ENCODE data around the gene FYN. TPM values are rescaled to one million over a fixed set of nuclear protein-coding genes. Genes with fewer than 3 reads are reported as not detected.

Gene FYN
- polyA plus RNA-seq, 2 of the 4 experiments (the other 2 are of a cell fraction), result 3.5 to 3.7 TPM

GRCh38 chr6:111660531-111660930 lies 212.7 kb downstream of the FYN start:
- H3K9me3 ChIP-seq, result no peaks in the 10 kb centered on the region
- H3K4me1 ChIP-seq, result peaks cover 20% of the 10 kb centered on the region
- CTCF ChIA-PET, result interaction anchor here (1.6 kb wide), 1 partner anchor 9 kb away, joined by 4 read pairs; no protein-coding TSS in a partner anchor
- DNase-seq (ENCODE audit: low read depth in 1 of 2, low spot score in 1 of 2) (no peak), ATAC-seq (no peak), FAIRE-seq (no peak)
- H3K4me2 ChIP-seq, result no peak overlapping the region
- H3K4me3 ChIP-seq, result no peak overlapping the region
- no peak overlapping the region for H3K27ac ChIP-seq
- POLR2A ChIA-PET, result no interaction called here
- TF ChIP-seq EP300 (IDR thresholded peaks at IDR 0.05) (no peak), MAFK (IDR thresholded peaks at IDR 0.05; ENCODE audit: partially characterized antibody) (no peak), CBX2 (IDR thresholded peaks at IDR 0.05; ENCODE audit: borderline replicate concordance, low read depth) (no peak), HOXB13 (CRISPR knock-in tag; IDR thresholded peaks at IDR 0.05; ENCODE audit: low read depth) (no peak), FOXS1 (CRISPR knock-in tag; IDR thresholded peaks at IDR 0.05) (no peak), SREBF2 (IDR thresholded peaks at IDR 0.05) (no peak), ESRRA (IDR thresholded peaks at IDR 0.05; ENCODE audit: borderline replicate concordance, low read length) (no peak)
- TF ChIP-seq, protein P1, sequence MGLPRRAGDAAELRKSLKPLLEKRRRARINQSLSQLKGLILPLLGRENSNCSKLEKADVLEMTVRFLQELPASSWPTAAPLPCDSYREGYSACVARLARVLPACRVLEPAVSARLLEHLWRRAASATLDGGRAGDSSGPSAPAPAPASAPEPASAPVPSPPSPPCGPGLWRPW (IDR thresholded peaks at IDR 0.05), result no peak
- WGBS (ENCODE audit: missing lambda C conversion rate), result 92% methylated on average over 3 of the region's 3 CpGs

DNA sequence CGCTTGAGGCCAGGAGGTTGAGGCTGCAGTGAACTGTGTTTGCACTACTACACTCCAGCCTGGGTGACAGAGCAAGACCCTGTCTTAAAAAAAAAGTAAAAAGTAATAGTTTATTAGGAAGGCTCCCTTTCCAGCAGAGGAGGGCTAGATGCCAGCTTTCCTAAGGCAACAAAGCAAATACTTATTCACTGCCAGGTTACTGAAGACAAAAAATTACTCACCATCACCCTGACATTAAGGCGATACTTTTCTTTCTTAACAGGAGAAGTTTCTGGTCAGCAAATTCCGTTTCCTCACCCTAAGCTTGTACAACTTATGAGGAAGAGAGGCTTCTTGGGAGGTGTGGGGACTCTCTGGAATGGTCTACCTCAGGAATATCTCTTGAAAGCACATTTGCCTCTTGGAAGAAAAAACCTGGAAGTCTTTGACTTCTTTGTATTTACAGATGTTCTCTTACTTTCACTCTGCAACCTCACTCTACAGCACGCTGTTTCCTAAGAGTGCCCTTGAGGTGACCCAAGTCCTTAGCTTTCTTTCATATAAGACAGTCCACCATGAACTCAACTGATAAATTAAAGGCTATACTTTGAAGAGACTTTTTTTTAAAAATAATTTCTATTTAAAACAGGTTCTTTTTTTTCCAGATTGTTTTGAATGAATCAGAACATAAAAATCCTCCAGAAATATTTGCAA lies 214.6 kb downstream of the FYN start:
- H3K4me2 ChIP-seq, result peak overlapping the region; percentile 34; the same call in 2 of the 3 replicates
- ChIA-PET POLR2A (no interaction called here), CTCF (no interaction called here)
- ATAC-seq (no peak), FAIRE-seq (no peak), DNase-seq (ENCODE audit: low read depth in 1 of 2, low spot score in 1 of 2) (no peak)
- WGBS (ENCODE audit: missing lambda C conversion rate), result 73% methylated on average over 4 of the region's 4 CpGs
- no peak for TF ChIP-seq CHD2 (IDR thresholded peaks at IDR 0.05; ENCODE audit: low read length, partially characterized antibody)
- TF ChIP-seq, protein P2, sequence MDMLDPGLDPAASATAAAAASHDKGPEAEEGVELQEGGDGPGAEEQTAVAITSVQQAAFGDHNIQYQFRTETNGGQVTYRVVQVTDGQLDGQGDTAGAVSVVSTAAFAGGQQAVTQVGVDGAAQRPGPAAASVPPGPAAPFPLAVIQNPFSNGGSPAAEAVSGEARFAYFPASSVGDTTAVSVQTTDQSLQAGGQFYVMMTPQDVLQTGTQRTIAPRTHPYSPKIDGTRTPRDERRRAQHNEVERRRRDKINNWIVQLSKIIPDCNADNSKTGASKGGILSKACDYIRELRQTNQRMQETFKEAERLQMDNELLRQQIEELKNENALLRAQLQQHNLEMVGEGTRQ (IDR thresholded peaks at IDR 0.05), result no peak
- no peak for TF ChIP-seq ZC3H11A (IDR thresholded peaks at IDR 0.05)
- TF ChIP-seq TFCP2L1 (CRISPR knock-in tag; IDR thresholded peaks at IDR 0.05), result no peak
- TF ChIP-seq, protein P1 (IDR thresholded peaks at IDR 0.05), result no peak
- TF ChIP-seq CHD4 (IDR thresholded peaks at IDR 0.05; ENCODE audit: borderline replicate concordance), result no peak
- TF ChIP-seq ATOH8 (CRISPR knock-in tag; IDR thresholded peaks at IDR 0.05; ENCODE audit: low read depth), result no peak
- no peak for TF ChIP-seq MAZ (IDR thresholded peaks at IDR 0.05; ENCODE audit: borderline replicate concordance, low read depth, low read length)
- TF ChIP-seq NPAS2 (CRISPR knock-in tag; IDR thresholded peaks at IDR 0.05; ENCODE audit: borderline replicate concordance), result no peak
- no peak for TF ChIP-seq JUNB (IDR thresholded peaks at IDR 0.05)
- no peak for TF ChIP-seq EHF (CRISPR knock-in tag; IDR thresholded peaks at IDR 0.05)
- no peak for TF ChIP-seq CBX2 (IDR thresholded peaks at IDR 0.05; ENCODE audit: borderline replicate concordance, low read depth)
- peaks cover 21% of the 10 kb centered on the region for H3K4me1 ChIP-seq
- no peaks in the 10 kb centered on the region for H3K9me3 ChIP-seq
- peak overlapping the region; percentile 43 to 53; a peak in 2 of 6 replicates for H3K27ac ChIP-seq
- no peak overlapping the region for H3K4me3 ChIP-seq

DNA sequence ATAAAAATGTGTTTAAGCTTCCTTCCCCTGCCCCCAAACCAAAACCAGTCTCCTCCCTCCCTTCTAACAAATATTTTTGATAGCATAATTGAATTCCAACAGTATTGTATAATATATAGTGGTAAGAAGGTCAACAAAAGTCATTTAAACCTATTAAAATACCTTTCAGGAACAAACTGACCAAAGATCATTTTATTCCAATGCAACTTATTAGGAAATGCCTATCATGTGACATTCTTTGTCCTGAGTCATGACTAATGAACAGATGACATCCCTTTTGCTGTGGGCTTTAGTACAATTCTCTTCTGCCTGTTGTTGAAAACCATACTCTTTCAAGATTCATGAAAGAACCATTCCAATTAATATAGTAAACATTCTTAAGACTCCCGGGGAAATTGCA lies 216.1 kb downstream of the FYN start:
- Histone ChIP-seq H3K9me3 (no peaks in the 10 kb centered on the region), H3K4me1 (peaks cover 28% of the 10 kb centered on the region), H3K4me3 (no peak overlapping the region), H3K4me2 (peak overlapping the region; percentile 22), H3K27ac (peak overlapping the region; percentile 8 to 52; a peak in 2 of 6 replicates)
- ChIA-PET CTCF (no interaction called here), POLR2A (no interaction called here)
- ATAC-seq (no peak), FAIRE-seq (no peak), DNase-seq (ENCODE audit: low read depth in 1 of 2, low spot score in 1 of 2) (peak in 1 of 2 experiments; percentile 20)
- WGBS (ENCODE audit: missing lambda C conversion rate), result 26% methylated on average over 1 of the region's 1 CpG
- no peak for TF ChIP-seq HOXA7 (CRISPR knock-in tag; IDR thresholded peaks at IDR 0.05)
- TF ChIP-seq FOSL2 (IDR thresholded peaks at IDR 0.05), result no peak
- peak; percentile 47 for TF ChIP-seq FOSL2 (CRISPR knock-in tag; IDR thresholded peaks at IDR 0.05)
- no peak for TF ChIP-seq HDAC2 (IDR thresholded peaks at IDR 0.05)
